UCSD-AML1 (cell line): ENCODE data around the gene IL1RAPL1.
"Not testable (repeated sequence)": the region's sequence is repeated elsewhere in the genome, so short reads cannot be mapped to it uniquely, and the experiment has no call there.

Experiments used
- DNase-seq: peaks from one replicate; lab custom pipeline; 2025; ENCODE audit not compliant: unreplicated experiment; lab: John Stamatoyannopoulos, UW

The IL1RAPL1 gene

GRCh38 chrX:28766561-28766960 lies 179.3 kb downstream of the IL1RAPL1 start:
- DNase-seq = not testable (repeated sequence)

GRCh38 chrX:28773807-28774206 lies 186.6 kb downstream of the IL1RAPL1 start:
- DNase-seq = no peak

GRCh38 chrX:28787206-28787605 lies 200.0 kb downstream of the IL1RAPL1 start:
- no peak for DNase-seq

GRCh38 chrX:28800671-28801070 lies 213.4 kb downstream of the IL1RAPL1 start:
- DNase-seq = not testable (repeated sequence)

- DNase-seq = no peak
Observed at GRCh38 chrX:28802625-28803024, 215.4 kb downstream of the IL1RAPL1 start.

GRCh38 chrX:28835991-28836390 lies 248.7 kb downstream of the IL1RAPL1 start:
- no peak for DNase-seq

GRCh38 chrX:28843817-28844216 lies 256.6 kb downstream of the IL1RAPL1 start:
- DNase-seq = no peak

GRCh38 chrX:28847423-28847822 lies 260.2 kb downstream of the IL1RAPL1 start:
- DNase-seq = no peak

GRCh38 chrX:28848707-28849106 lies 261.5 kb downstream of the IL1RAPL1 start:
- DNase-seq = no peak

GRCh38 chrX:28850955-28851354 lies 263.7 kb downstream of the IL1RAPL1 start:
- DNase-seq = no peak

- DNase-seq = no peak
Observed at GRCh38 chrX:28851871-28852270, 264.6 kb downstream of the IL1RAPL1 start.

- no peak for DNase-seq
Observed at GRCh38 chrX:28854637-28855036, 267.4 kb downstream of the IL1RAPL1 start.

- no peak for DNase-seq
Observed at GRCh38 chrX:28876408-28876807, 289.2 kb downstream of the IL1RAPL1 start.

- no peak for DNase-seq
Observed at GRCh38 chrX:28876901-28877300, 289.7 kb downstream of the IL1RAPL1 start.

- DNase-seq = no peak
Observed at GRCh38 chrX:28880136-28880535, 292.9 kb downstream of the IL1RAPL1 start.

GRCh38 chrX:28884823-28885222 lies 297.6 kb downstream of the IL1RAPL1 start:
- no peak for DNase-seq

GRCh38 chrX:28888416-28888815 lies 301.2 kb downstream of the IL1RAPL1 start:
- no peak for DNase-seq

- no peak for DNase-seq
Observed at GRCh38 chrX:28889591-28890090, 302.4 kb downstream of the IL1RAPL1 start.

GRCh38 chrX:28901637-28902036 lies 314.4 kb downstream of the IL1RAPL1 start:
- DNase-seq = no peak

- DNase-seq = no peak
Observed at GRCh38 chrX:28910487-28910886, 323.2 kb downstream of the IL1RAPL1 start.

- DNase-seq = no peak
Observed at GRCh38 chrX:28920153-28920943, 333.1 kb downstream of the IL1RAPL1 start.

GRCh38 chrX:28922106-28922505 lies 334.9 kb downstream of the IL1RAPL1 start:
- no peak for DNase-seq

GRCh38 chrX:28946846-28947245 lies 359.6 kb downstream of the IL1RAPL1 start:
- no peak for DNase-seq
